ENCODE data around the gene MAGED4B.

- TF ChIP-seq CTCF (IDR thresholded peaks at IDR 0.05 in 4 of 5, conservative IDR thresholded peaks at IDR 0.05 in 1 of 5) (no peak), POLR2A (IDR thresholded peaks at IDR 0.05) (no peak)
Observed at GRCh38 chrX:52031371-52031770, 37.6 kb downstream of the MAGED4B start.
